HG03159 (cell line): ENCODE data around the gene KIAA1671.

ENCODE experiments used
- ATAC-seq: cut with Tn5 transposase; IDR thresholded peaks from one replicate; pipeline ENCODE4 v1.9.1; 2021; ENCODE audit warnings: mild to moderate bottlenecking, moderate library complexity; ENCODE audit not compliant: unreplicated experiment

The KIAA1671 gene

DNA sequence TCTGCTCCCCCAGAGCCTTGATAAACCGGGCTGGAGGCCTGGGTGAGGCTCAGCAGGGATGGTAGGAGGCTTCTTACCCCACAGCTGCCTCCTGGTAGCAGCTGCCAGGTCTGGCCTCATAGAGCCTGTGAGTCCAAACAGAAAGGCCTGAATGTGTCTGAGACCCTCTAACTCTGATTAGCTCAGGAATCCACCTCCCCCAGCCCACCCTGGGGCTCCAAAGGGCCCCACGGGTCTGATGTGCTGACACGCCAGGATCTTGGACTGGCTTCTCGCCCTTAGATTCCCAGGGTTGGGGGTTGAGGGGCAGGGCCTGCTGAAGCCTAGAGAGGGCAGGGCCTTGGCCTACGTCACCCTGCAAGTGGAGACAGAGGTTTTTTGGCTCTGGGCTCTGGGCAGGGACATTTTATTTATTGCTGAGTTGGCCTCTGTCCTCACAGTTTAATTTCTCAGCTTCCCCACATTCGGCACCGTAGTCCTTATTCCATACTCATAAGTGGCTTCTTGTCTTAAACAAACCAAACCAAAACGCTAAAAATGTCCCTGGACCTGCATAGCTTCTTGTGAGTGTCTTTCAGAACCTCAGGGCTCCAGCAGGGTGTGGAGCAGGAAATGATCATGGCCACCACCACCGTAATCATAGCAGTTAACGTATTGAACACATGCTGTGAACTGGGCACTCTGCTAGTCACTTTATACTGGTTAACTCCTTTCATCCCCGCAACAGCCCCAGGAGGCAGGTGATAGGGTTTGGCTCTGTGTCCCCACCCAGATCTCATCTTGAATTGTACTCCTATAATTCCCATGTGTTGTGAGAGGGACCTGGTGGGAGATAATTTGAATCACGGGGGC is 25.1 kb downstream of the KIAA1671 start:
- ATAC-seq = no peak

DNA sequence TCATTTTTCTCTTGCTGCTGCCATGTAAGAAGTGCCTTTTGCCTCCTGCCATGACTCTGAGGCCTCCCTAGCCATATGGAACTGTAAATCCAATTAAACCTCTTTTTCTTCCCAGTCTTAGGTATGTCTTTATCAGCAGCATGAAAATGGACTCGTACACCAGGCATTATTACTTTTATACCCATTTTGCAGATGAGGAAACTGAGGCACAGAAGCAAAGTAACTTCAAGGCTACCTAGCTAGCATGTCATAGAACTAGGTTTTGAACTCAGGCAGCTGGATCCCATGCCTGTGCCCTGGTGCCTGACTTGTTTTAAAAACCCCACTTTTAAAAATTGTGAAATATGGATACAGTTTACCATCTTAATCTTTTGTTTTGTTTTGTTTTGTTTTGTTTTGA is 25.8 kb downstream of the KIAA1671 start:
- ATAC-seq = no peak

DNA sequence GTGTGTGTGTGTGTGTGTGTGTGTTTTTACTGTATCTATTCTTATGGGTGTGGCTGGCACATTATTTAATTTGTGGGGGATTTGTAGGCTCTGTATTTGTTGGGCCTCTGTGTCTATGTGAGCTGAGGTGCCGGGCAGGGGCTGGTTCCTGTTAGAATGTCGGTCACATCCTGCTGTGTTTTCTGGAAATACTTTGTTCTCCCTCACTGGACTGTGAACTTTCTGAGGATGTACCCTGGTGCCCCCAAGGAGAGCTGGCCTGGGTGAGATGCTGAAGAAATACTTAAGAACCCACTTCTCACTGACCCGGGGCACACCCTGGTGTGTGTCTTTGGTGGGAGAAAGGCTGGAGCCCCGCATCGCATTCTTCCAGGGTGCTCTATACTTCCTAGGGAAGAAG is 28.6 kb downstream of the KIAA1671 start:
- no peak for ATAC-seq

DNA sequence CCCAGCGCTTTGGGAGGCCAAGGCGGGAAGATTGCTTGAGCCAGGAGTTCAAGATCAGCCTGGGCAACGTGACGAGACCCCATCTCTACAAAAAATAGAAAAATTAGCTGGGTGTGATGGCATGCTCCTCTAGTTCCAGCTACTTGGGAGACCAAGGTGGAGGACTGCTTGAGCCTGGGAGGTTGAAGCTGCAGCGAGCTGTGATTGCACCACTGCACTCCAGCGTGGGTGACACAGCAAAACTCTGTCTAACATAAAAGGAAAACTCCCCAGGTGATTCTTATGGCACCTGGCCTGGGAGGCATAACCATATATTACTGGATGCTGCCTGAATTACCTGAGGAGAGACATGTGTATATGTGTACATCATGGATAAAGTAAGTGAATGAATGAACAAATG is 29.1 kb downstream of the KIAA1671 start:
- ATAC-seq = no peak

DNA sequence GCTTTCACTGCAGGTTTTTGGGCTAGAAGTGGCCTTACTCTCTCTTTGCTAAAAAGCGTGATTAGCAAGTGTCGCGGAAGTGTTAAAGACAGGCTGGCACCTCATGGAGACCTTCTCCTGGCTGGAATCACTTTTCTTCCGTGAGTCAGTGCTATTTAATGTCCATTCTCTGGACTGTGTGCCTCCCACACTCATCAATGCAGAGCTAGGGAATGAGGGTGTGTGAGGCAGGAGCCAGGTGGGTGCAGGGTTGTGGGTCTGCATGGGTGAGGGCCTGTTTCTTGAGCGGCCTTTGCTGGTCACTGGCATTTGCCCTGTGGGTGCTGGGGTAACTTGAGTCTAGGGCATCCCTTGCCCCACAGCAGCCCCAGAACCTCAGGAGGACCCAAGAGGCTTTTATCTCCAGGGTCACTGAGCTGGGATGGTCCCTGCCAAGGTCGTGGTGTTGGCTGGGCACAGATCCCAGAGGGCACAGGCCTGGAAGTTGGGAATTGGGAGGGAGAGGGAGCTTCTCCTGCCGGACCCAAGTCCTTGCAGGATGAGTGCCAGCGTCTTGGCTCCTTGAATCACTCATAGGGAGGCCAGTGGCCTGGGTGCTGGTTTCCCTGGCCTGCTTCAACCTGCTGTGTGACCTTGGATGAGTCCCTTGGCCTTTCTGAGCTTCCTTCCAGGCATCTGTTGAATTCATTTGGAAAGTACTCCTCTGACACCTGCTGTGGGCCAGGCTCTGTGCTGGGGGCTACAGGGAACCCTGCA is 30.0 kb downstream of the KIAA1671 start:
- no peak for ATAC-seq

DNA sequence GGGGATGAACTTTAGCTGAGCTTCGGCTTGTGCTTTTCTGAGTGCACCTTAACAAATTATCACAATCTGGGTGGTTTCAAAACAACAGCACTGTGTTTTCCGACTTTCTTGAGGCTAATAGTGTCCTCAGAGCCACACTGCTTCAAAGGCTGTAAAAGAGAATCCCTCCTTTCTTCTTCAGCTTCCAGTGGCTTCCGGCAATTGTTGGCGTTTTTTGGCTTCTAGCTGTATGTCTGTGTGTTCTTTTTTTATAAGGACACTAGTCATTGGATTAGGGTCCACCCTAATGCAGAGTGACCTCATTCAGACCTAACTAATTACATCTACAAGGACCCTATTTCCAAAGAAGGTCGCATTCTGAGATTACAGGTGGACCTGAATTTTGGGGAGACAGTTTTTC is 30.6 kb downstream of the KIAA1671 start:
- no peak for ATAC-seq

DNA sequence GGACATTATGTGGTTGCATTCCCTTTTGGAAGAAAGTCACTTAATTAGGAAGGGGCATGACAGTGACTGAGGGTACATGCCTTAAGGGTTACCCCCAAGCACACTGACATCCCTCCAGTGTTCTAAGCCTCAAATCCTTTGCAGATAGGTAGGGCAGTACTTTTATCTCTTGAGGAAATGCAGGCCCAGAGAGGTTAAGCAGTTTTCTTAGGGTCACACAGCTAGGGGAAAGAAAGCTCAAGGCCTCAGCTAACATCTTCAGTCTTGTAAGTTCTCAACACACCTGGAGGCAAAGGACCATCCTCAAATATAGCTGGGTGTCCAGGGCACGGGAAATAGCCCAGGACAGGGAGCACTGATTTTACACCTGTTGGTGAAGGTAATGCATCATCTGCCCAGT is 31.6 kb downstream of the KIAA1671 start:
- ATAC-seq = no peak

DNA sequence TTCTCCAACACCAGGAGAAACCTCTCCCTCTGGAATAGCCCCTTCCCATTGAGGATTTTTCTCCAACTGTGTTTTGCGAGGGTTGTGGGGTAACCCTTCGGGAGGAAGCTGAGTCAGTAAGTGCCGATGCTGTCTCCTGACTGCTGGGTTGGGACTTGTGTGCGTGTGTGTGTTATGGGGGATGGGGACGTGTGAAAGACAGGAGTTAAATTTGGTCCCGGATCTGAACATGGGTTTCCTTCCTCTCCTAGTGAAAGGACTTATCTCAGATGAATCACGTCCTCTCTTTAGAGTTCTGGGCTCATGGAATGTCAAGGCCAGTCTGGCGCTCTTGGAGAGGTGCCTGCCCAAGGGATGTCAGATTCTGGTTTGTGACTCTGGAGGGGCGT is 33.3 kb downstream of the KIAA1671 start:
- ATAC-seq = no peak

DNA sequence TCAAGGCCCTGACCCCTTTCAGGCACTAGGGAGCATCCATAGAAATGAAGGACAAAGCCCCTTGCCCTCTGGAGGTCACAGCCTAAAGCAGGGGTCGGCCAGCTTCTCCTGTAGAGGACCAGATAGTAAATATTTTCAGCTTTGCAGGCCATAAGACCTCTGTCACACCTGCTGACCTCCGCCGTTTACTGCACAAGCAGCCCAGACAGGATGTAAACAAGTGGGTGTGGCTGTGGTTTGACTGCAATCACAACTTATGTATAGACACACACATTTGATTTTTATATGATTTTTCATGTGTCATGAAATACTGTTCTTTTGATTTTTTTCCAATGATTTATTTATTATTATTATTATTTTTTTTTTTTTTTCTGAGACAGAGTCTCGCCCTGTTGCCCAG is 34.3 kb downstream of the KIAA1671 start:
- ATAC-seq = no peak

DNA sequence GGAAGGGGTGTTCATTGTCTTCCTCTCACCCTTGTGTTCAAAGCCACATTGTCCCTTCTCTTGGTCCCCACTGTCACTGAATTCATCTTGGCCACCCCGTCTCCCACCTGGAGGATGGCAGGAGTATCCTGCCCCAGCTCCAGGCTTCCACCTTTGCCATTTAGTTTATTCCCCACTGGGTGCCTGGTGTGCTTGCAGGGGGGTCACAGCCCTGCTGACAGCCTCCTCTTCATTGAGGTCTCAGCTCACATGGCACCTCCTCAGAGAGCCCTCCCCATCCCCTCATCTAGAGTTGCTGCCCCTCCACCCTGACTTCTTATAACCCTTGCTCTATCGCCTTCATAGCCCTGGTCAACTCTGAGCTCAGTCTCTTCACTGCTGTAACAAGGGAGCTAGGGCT is 36.6 kb downstream of the KIAA1671 start:
- no peak for ATAC-seq

DNA sequence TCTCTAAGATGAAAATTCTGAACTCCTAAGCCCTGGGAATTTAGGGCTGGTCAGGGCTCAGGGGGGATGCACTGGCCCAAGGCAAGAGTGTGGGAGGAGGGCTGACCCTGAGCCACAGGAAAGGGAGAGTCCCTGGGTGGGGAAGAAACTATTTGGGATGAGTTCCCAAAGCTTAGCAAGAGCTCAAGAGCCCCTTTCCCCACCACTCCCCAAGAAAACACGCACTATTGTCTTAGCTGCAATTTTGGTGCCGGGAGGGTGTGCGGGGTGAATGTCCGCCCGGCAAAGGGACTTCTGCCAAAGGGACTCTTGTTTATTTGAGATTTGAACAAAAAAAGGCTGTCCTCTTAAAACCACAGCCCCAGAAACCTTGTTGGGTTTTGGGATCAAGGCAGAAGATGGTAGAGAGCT is 37.0 kb downstream of the KIAA1671 start:
- no peak for ATAC-seq

DNA sequence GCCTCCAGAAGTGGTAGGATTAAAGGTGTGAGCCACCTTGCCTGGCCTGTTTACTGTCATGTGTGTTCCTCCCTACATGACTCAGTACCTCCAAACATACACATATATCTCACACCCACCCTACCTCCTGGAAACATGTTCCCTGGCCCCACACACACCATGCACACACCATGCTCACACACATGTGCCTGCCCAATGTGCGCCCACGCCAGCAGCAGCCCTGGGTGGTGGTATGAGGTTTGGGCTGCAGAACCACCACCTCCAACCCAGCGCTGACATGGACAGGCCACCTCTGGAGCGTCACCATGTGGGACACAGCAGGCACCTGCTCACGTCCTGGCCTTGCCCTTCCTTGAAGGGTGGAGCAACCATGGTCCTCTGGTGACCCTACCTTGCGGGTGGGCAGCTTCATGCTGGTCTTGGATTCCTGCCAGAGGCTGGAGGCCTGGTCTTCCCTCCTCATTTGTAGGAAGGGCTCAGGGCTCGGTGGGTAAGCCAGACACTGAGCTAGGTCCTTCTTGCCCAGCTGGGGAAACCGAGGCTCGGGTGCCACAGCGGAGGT is 37.9 kb downstream of the KIAA1671 start:
- ATAC-seq = no peak

DNA sequence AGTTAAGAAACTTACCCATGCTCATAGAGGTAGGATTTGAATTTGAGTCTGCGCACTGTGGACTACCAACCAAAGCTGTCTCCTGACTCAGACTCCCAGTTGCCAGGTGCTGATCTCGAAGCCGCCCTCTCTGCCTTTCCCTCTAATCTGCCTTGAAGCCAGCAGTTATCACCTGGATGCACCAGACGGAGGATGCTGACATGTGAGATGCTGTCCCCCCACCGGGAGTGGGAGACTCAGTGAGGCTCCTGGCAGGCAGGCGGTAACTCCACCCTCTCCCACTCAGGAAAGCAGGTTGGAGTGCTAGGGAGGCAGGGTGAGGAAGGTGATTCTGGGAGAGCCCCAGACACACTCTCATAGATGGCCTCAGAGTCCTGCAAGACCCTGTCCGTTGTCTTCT is 40.4 kb downstream of the KIAA1671 start:
- ATAC-seq = no peak

DNA sequence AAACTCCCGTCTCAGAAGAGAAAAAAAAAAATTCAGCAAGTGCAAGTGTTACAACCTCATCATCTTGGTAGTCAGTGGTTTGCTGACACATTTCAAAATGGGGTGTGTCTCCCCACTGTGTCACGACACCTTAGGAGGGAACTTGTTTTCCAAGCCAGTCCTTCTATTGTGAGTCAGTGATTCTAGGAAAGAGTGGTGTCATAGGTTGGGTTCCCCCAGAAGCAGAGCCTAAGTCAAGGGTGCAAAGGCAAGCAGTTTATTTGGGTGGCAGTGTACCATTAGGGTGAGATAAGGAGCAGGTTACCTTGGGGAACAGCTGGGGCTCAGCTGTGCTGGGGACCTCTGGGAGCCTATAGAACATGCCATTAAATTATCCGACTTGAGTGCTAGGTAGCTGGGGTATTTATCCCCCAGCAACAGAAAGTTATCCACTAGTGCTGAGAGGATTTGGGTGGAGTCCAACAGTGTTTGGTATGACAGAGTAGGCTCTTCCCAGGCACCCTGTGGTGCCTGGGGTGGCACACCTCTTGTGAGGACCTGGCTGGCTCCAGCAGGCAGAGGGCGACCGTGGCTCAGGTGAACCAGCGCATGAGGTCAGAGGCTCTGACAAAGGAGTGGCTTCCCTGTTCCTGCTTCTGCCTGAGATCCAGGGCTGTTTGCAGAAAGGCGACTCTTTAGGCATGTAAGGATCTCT is 41.7 kb downstream of the KIAA1671 start:
- ATAC-seq = no peak

DNA sequence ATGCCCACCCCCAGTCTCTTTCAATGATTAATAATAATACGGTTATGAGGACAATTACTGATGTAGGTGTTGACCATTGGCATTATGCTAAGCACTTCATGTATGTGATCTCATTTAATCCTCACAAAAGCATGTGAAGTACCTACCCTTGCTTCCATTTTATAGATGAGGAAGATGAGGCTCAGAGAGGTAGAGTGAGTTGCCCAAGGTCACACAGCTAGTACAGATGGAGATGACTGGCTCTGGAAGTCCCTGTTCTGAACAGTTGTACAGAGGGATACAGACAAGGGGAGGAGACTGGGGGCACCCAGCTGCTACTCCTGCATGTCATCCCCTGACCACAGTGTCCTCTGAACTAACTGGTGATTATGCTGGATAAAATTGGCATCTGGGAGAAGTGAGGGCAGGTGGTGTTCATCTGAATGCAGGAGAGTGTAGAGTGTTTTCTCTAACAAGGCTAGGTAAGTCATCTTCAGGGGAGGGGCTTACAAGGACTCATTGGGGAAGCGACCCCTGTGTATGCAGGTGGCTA is 43.2 kb downstream of the KIAA1671 start:
- ATAC-seq = no peak

DNA sequence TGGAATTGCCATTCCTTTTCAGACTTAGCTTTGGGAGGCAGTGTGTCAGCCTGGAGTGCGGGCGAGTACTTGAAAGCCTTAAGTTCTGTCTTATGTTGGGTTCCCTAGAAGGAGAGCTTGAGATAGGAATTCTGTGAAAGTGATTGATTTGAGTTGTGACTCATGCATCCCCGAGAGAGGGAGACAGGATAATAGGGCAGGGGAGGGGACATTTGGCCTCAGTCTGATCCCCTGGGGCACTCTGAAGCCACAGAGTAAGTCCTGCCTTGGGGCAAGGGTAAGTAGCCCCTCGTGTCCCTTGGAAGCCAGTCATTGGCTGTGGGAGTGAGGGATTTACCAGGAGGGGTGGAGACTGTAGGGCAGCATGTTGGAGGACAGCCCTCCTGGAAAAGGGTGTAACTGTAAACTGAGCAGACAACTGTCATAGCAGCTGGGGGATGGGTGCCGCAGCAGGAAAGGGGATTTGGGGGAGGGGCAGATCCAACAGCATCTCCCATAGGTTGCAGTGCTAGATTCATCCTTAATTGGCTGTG is 44.0 kb downstream of the KIAA1671 start:
- ATAC-seq = no peak

DNA sequence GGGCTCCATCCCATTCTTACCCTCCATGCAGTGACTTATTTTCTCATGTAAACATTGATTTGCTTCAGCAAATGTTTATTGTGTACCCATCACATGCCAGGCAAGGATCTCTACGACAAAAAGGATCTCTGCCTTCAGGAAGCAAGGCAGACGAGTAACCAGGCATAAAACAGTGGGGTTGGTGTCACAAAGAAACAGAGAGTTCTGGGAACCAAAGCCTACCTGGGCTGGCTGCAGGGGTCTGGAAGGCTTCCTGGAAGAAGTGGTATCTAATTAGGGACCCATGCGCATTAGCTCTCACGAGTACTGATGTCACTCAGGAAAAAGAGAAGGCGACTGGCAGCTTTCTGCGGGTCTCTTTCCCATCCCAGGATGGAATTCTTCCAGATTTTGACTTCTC is 44.5 kb downstream of the KIAA1671 start:
- ATAC-seq = no peak

DNA sequence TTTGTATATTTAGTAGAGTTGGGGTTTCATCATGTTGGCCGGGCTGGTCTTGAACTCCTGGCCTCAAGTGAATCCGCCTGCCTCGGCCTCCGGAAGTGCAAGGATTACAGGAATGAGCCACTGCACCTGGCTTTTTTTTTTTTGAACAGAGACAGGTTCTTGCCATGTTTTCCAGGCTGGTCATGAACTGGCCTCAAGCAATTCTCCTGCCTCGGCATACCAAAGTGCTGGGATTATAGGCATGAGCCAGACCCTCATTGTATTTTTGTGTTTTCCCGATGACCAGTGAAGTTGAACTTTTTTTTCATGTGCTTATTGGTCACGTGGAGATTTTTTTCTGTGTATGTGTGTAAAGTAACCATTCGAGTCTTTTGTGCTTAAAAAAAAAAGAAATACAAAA is 48.2 kb downstream of the KIAA1671 start:
- no peak for ATAC-seq

DNA sequence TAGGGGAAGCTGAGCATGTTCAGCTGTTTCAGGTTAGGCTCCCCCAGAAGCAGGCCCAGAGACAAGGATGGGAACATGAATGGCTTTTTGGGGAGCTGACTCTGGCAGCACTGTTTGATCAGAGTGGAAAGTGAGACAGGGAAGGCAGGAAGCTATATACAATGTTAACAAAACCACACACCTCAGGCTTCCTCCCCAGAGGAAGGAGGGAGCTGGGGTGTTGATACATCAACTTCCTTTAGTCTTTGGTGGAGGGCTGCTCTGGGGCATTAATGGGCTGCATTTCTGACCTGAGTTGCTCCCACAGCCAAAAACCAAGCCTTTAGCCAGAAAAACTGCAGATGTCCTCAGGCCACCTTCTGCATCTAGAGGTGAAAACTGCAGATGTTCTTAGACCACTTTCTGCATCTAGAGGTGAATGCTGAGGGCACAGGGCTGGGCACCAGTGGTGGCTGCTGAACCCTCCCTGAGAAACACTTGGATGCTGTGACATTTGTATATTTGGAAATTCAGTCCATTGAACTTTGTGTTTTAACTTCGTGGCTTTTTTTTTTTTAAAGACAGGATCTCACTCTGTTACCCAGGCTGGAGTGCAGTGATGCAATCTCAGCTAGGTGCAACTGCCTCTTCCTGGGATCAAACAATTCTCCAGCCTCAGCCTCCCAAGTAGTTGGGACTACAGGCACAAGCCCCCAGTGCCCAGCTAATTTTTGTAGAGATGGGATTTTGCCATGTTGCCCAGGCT is 49.9 kb downstream of the KIAA1671 start:
- no peak for ATAC-seq

DNA sequence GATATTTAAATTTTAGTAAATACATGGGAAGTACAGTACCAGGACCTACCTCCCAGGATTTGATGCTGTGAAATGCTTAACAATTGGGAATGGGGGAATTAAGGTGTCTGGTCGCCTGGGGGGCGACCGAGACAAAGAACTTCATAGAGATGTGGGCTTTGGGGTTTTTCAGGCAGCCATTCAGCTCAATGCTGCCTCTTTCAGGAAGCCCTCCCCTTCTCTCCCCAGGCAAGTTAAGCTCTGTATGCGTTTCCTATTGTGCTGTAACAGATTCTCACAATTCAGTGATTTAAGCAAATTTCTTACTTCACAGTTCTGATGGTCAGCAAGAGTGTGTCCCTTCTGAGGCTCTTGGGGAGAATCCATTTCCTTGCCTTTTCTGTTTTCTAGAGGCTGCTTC is 53.8 kb downstream of the KIAA1671 start:
- no peak for ATAC-seq
